Activated T-helper 9 cell treated with anti-CD3 and anti-CD28 coated beads, Interleukin-2, amount 50 U/mL, for 16 hours (primary cell): ENCODE measurements around the gene STX12.

Experiments used
- DNase-seq: peaks from one replicate; pipeline ENCODE4 v3.0.0-alpha.2; 2020; ENCODE audit warnings: low read depth

The STX12 gene

GRCh38 chr1:27772932-27773825 is at the start of gene STX12:
Gene STX12, plus strand, starts transcription at chr1:27773219. Its CDS starts 89 bp downstream, at chr1:27773308.
- DNase-seq, result peak; percentile 97

DNA sequence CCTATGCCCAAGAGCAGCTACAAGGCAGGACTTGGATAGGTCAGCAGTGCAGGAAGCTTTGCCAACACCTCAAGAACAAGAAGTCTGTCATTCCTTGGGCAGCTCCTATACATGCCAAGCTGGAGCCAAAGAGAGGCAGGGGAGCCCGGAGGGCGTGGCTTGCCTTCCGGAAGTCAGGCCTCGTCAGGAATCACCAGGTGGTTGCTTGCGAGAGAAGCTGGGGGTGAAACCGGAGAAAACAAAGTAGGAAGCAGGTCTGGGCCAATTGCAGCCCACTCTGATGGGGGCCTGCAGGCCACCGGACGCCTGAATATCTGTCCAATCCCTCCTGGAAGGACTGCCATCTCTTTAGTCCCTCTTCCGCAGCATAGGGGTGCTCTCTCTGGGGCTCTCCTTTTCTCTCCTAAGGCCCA is 48.1 kb upstream of the STX12 start:
- DNase-seq, result no peak

DNA sequence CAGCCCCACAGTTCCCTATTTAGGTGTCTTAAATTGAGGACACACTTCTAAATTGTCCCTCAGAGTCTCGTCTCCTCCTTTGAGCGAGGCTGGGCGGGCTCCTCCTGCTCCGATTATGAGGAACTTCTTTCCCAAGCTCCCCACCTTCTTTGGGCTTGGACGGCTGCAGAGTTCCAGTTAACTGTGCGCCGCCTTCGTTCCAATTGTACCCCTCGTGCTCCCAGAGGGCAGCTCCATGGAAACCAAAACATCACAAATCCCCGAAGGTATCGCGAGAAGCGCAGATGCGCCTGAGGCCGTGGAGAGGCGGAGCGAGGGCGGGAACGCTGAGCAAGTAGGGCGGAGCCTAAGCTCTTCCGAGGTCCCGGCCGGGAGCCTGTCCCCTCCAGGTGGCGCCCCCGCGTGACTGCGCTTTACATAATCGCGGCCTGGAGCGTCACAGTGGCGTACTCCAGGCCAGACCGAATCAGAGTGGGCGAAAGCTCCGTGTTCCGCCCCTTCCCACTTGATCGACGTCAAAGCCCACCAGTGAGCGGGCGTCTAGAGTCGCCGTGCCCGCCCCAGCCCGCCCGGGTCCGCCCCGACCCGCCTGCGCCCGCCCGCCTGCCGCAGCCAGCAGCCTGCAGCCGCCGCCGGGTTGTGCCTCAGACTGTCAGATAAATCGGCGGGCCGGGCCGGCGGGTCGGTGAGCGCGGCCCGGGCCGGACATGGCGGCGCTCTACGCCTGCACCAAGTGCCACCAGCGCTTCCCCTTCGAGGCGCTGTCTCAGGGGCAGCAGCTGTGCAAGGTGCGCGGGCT is 47.4 kb upstream of the STX12 start, which contains the start of gene FAM76A:
TSS of gene FAM76A (plus strand) at position 588 of the 799 bp plus-strand sequence. CDS start at position 708, 120 bp downstream.
- peak; percentile 99 for DNase-seq

- peak; percentile 30 for DNase-seq
These were observed 46.6 kb upstream of the STX12 start for GRCh38 chr1:27726173-27727044.

DNA sequence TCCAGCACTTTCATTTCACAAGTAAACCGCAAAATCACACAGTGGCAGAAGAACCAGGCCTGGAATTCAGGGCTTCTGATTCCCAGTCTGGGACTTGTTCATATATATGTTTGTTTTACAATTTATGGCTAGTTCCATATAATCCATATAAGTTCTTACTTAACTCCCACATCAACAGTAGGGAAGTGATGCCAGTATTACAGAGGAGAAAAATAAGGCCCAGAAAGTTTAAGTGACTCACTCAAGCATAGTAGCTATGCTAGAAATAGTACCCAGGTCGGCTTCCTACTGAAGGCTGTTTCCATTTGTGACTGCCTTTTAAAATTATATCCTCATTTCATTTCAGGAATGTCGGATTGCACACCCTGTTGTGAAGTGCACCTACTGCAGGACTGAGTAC is 45.9 kb upstream of the STX12 start:
- no peak for DNase-seq

DNA sequence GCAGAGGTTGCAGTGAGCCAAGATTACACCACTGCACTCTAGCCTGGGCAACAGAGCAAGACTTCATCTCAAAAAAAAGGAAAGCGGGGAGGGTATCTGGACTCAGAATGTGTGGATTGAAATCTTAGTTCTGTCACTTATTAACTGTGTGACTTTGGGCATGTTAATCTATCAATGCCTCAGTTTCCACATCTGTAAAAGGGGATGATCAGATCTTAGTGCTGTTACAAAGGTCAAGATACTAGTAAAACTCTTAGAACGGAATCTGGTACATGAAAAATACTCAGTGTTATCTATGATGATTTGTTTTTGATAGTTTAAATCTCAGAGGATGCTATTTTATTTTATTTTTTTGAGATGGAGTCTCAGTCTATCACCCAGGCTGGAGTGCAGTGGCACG is 36.8 kb upstream of the STX12 start:
- no peak for DNase-seq

GRCh38 chr1:27741121-27741520 is 31.9 kb upstream of the STX12 start:
- no peak for DNase-seq

DNA sequence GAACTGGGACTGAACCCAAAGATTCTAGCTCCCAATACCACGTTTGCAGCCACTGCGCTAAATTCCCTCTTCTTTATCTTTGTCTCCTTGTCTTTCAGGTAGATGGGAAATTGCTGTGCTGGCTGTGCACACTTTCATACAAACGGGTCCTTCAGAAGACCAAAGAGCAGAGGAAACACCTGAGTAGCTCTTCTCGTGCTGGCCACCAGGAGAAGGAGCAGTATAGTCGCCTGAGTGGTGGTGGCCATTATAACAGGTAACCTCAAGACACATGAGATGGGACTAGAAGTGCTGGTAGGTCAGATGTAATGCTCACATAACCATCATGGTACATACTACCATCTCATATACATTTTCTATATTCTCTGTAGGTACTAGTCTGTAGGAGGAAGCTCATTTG is 28.5 kb upstream of the STX12 start:
- no peak for DNase-seq

DNA sequence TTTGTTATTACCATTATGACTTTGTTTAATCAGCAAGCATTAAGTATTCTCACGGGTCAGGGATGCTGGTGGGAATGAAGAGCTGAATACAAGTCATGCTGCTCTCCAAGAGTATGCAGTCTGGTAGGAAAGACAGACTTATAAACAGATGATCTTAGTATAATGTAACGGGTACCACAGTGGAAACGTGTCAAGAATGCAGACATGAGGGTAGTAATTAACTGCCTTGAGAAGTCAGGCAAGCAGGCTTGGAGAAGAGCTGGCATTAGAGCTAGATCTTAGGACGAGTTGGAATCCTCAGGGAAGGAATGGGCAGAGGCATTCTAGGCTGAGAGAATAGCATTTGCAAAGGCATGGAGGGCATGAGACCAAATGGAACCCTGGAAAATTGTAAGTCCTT is 27.6 kb upstream of the STX12 start:
- no peak for DNase-seq

GRCh38 chr1:27752360-27752759 is 20.7 kb upstream of the STX12 start:
- DNase-seq, result no peak

DNA sequence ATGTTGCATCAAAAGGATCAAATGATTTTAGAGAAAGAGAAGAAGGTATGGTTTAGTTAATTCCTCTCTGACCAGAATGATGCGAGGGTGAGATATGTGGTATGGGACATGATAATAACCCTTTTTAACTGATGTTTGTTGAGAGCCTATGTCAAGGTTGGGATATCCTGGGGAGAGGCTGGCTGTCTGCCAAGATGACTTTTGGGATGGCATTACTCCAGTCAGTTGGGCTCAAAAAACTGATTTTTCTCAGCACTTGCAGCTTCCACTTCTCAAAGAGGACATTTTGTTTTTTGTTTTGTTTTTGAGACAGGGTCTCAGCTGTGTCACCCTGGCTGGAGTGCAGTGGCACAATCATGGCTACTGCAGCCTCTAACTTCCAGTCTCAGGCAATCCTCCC is 17.7 kb upstream of the STX12 start:
- DNase-seq, result no peak

GRCh38 chr1:27755865-27756264 is 17.2 kb upstream of the STX12 start:
- no peak for DNase-seq

DNA sequence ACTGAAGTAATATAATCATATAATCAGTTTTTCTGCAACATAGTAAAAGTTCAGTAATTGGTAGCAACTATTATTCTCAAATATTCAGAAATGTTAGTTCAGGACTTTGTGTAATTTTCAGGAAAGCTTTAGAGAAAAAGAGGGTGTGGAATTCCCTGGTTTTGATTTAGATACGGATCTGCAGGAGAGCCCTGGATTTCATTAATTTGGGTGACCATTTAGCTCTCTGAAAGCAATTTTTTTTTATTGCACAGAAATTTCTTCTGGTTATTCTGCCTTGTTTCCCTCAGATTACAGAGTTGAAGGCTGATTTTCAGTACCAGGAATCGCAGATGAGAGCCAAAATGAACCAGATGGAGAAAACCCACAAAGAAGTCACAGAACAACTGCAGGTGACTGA is 13.8 kb upstream of the STX12 start:
- no peak for DNase-seq

DNA sequence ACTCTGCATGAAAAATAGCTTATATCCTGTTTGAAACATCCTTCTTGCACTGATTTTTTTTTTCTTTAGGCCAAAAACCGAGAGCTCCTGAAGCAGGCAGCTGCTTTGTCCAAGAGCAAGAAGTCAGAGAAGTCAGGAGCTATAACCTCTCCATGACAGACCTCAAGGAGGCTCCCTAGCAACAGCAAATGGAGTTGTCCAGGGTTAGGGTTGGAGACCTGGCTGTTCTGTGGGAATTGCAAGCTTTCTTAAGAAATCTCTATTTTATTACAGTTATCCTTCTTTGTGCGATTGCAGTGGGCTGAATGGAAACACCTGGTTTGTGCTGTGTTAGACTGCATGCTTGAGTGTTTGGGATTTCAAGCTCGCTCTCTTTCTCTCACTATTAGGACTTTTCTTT is 12.6 kb upstream of the STX12 start:
- DNase-seq, result no peak

DNA sequence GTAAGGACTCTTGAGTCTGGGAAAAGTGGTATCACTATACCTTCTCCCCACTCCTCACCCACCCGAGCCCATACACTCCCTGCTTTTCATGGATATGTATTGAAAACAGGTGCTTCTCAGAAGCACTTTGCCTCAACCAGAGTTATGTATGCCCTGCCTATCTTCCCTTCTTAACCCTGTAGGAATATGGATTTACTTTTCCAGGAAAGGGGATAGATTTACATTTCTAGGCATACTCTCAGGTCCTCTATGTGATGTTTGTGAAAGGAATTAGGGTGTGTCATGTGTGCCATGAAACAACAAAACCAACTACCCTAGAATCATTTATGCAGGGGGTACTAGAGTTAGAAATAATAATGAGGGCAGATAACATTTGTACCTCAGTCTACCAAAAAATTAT is 11.0 kb upstream of the STX12 start:
- DNase-seq, result no peak

GRCh38 chr1:27763358-27763757 is 9.7 kb upstream of the STX12 start:
- no peak for DNase-seq

DNA sequence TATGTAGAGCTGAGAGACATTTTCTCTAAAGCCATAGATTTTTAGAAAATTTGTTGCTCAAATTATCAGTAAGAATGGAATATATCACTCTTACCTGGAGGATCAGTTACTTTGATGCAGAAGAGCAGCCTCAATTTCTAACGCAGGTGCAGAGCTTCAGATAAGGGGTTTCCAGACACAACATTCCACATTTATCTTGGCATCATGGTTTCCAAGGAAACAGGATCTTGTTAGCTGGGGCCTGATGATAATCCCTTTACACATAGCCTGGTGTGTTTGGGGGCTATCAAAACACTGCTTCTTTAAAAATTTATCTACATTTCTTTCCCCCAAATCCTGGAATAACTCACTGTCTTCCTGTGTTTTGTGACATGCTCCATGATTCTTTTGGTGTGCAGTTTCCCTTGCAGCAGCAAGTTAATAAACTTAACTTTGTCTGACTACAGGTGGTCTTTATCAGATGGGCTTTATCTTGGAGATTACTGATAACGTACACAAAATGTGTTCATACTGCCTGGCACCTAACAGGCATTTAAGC is 2.7 kb upstream of the STX12 start:
- no peak for DNase-seq

- DNase-seq, result no peak
These were observed 735 bp upstream of the STX12 start for GRCh38 chr1:27772036-27772931.

DNA sequence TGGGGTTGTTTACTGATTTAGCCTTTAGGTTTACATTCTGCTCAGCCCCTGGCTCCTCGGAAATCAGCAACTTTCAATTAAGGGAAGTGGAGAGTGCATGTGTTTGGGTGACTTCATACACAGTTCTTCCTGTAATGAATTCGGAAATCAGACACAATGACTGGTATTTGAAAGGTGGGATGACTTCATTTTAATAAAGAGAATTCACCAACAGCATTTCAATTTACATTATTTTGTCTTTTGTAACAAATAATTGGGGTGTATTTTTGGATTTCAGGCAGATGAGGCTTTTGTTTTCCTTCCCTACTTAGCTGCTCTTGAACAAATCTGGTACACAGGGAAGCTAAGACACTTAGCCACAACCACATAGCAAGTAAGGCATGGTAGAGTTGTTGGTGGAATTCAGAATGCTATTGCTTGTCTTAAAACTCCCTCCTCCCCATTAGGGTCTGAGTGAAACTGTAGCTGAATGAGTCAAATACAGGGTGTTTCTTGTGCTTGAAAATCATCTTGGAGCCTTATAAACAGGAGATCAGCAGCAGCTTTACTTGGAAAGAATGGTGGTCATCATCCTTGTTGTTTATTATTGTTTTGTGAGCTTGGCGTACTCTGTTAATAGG is 917 bp downstream of the STX12 start:
- DNase-seq, result no peak

DNA sequence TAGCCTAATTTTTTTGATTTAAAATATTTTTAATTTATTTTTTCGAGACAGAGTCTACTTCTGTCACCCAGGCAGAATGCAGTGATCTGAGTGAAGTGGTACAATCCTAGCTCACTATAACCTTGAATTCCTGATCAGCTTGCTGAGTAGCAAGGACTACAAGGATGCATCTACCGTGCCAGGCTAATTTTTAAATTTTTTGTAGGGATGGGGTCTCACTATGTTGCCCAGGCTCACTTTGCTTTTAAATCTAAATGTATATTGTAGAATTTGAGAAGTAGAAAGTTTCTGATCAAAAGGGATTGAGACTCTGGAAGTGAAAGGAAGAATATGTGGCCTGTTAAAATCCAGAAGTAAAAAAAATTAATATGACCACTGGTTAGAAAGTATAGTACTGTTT is 1.6 kb downstream of the STX12 start:
- DNase-seq, result no peak
